GM19035 (cell line): ENCODE results near the gene SPIC.
"Not testable (repeated sequence)": the region's sequence is repeated elsewhere in the genome, so short reads cannot be mapped to it uniquely, and the experiment has no call there.

Experiments
- ATAC-seq: cut with Tn5 transposase; IDR thresholded peaks from one replicate; pipeline ENCODE4 v1.9.1; 2021; ENCODE audit not compliant: unreplicated experiment

Gene SPIC

DNA sequence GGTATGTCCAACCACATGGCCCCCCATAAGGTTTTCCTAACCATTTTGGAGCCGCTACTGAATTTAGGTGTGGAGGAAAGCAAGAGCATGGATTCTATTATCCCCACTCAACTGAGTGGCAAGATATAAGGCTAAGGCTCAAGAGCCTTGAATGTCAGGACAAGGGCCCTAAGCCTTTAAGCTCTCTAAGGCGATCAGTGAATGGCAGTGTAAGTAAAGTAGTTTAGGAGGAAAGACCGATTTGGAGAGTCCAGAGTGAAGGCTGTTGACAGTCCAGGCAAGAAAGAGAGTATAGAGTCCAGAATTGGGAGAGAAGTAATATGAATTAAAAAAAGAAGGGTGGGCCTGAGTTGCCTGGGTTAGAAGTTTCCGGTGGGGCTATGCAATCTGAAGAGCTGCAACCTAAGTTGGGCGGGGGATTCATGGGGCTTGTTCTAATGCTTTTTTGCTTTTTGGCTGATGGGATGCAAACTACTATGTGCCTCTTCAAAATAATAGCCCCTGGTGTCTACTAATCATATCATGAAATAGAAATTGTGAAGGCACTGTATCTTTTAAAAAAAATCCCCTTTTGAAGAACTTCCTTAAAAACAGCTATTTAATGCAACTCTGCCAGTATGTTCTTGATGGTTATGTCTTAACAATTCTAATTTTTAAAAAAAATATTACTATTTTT is at the start of gene SPIC:
Gene SPIC, plus strand, starts transcription at position 626 of the 676 bp plus-strand sequence. CDS start 1,569 bp downstream, outside the sequence.
- no peak for ATAC-seq

GRCh38 chr12:101430456-101430855 is 44.7 kb upstream of the SPIC start:
- no peak for ATAC-seq

DNA sequence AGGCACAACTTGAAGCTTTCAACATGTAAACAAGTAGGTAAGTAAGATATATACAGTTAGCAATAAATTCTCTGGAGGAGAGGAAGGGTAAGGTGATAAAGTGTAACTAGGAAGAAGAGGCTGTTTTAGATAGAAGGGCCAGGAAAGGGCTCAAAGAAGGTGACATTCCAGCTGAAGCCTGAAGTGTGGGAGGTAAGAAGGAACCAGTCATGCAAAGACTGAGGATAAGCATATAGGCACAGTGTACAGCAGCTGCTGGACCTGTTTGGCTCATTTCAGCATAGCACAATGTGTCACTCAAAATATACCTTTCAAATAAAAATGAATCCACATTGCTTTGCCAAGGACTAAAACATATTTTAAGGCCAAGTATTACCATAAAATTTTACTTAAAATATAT is 39.0 kb upstream of the SPIC start:
- no peak for ATAC-seq

DNA sequence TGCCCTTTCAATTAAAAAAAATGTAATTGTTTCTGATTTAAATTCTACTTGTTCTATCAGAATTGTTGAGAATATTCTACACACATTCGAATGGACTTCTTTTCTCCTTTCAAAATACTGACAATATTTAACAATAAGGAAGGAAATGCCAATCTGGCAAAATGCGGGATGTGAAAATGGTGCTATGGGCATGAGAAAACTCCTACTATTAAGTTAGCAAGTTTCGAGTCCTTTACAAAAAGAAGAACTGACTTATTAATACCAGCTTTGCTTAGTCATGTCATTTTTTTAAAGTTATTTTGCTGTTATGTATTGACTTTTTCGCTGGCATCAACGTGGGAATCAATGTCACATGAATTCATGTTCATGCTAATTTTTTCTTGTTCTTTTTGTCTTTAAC is 35.9 kb upstream of the SPIC start:
- ATAC-seq: no peak

DNA sequence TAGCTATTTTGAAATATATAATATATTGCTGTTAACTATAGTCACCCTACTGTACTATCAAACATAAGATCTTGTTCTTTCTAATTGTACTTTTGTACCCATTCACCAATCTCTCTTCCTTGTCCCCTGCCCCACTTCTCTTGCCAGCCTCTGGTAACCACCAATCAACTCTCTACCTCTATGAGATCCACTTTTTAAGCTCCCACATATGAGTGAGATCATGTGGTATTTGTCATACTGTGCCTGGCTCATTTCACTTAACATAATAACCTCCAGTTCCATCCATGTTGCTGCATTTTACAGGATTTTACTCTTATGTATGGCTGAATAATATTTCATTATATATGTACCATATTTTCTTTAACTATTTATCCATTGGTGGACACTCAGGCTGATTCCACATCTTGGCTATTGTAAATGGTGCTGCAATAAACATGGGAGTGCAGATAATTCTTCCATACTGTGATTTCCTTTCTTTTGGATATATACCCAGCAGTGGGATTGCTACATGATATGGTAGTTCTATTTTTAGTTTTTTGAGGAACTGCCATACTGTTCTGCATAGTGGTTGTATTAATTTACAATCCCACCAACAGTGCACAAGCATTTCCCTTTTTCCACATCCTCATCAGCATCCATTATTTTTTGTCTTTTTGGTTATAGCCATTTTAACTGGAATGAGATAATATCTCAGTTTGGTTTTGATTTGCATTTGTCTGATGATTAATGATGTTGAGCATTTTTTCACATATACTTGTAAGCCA is 33.5 kb upstream of the SPIC start:
- ATAC-seq: no peak

DNA sequence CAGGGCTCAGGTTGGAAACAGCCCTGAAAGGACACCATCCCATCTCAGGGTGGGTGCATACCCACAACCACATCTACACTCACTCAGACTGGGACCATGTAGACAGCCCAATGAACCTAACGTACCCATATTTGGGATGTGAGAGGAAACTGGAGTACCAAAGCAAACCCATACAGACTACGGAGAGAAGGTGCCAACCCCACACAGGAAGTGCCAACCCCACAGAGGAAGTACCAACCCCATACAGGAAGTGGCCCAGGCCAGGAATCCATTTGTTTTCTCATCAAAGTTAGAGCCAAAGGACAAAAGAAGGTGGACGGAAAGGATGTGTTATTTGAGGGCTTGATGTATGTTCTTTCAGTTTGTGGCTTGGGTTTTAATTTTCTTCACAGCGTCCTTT is 19.5 kb upstream of the SPIC start:
- no peak for ATAC-seq

GRCh38 chr12:101459642-101460346 is 15.3 kb upstream of the SPIC start:
- no peak for ATAC-seq

DNA sequence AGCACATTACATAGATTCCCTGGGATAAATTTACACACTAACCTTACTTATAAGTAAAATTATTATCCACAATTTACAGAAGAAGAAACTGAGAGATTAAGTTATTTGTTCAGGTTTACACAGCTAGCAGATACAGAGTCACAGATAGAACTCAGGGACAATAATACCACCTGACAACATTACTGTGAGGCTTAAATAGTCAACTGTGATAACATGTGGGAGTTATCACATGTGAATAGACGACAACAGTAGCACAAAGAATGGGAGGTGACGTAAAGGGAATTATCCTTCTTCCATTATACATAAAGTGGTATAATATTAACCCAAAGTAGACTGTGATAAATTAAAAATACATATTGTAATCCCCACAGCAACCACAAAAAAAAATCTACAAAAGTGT is 6.2 kb upstream of the SPIC start:
- no peak for ATAC-seq

DNA sequence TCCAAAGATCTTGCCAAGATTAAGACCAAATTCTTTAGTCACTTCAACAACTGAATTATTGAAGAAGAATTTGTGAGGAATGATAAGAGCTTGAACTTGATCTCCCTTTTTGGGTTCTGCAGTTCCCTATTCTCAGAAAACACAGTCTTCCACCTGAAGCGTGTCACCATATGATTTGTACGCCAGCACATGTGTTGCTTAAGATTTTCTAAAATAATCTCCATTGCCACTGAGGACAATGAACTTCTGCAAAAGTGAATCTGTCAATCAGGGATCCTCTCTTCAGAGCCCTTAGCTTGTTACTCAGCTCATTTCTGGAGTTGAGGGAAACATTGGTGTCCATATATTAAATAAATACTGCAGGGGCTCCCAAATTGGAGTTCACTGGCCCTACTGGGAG is 4.2 kb upstream of the SPIC start:
- no peak for ATAC-seq

- ATAC-seq: not testable (repeated sequence)
These were observed 3.3 kb upstream of the SPIC start for GRCh38 chr12:101471878-101472277.

- ATAC-seq: no peak
These were observed 888 bp upstream of the SPIC start for GRCh38 chr12:101474248-101474647.

GRCh38 chr12:101475751-101476305 is 692 bp downstream of the SPIC start:
- no peak for ATAC-seq

GRCh38 chr12:101480849-101481248 is 5.7 kb downstream of the SPIC start:
- no peak for ATAC-seq

DNA sequence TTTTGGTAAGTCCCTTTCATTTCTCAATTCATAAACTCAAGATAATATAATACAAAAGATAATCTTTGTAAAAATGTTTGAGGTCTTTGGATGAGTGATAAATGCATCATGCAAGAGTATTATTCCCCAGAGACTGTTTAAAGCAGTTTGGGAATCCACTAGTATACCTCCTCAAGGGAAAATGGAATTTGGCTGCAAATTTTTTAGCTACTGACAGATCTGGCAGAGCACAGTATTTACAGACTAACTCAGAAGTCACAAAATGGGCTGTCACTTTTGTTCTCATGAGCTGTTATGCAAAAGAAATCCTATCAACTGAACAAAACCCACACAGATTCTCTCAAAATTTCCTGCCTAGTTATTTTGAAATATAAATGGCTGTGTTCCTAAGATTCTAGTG is 9.9 kb downstream of the SPIC start:
- no peak for ATAC-seq

- ATAC-seq: no peak
These were observed 13.3 kb downstream of the SPIC start for GRCh38 chr12:101488469-101488868.

DNA sequence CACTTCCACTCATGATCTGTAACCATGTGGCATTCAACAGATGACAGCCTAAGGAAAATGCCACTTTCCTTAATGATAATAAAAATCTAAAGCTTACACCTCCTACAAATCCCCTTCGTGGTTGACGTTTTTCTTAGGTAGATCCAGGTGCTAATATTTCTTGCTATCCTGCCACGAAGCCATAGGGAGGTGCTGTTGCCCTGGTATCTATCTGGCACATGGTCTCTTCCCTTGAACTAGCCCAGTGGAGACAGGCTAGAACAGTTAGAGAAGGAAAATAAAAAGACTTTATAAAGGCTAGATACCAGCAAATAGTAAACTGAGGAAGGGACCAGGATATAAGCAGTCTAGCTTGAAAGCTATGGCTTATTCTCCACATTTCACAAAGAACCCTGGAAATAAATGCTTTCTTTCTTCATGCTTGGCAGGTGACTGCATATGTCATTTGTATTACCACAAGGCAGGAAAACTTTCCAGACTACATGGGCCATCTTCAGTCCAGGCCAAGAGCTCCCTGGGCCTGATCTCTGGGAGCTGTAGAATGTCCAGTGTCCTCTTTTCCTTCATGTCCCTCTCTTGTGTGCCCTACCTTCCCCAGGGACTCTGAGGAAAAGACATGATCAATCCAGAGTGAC is 15.3 kb downstream of the SPIC start:
- no peak for ATAC-seq

- ATAC-seq: no peak
These were observed 16.2 kb downstream of the SPIC start for GRCh38 chr12:101491329-101491728.

- no peak for ATAC-seq
These were observed 18.4 kb downstream of the SPIC start for GRCh38 chr12:101493556-101493955.

DNA sequence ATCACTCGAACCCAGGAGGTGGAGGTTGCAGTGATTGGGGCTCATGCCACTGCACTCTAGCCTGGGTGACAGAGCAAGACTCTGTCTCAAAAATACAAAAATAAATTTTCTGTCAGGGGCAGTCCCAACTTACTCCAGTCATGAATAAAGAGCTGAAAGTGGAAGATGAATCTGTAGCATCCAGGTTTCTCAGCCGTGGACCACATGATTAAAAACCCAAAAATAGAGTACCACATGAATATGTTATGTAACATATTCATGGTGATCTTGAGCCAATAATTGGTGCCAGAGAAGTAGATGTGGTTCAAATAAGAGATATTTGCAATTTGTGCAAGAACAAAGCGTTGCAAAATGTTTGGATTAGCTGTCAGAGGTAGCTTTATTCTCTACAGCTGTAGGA is 23.1 kb downstream of the SPIC start:
- no peak for ATAC-seq

GRCh38 chr12:101501410-101501995 is 26.4 kb downstream of the SPIC start:
- no peak for ATAC-seq

- no peak for ATAC-seq
These were observed 46.0 kb downstream of the SPIC start for GRCh38 chr12:101521136-101521535.
